Panc1 (cell line): ENCODE results near the gene GNAS. TPM values are rescaled to one million over a fixed set of nuclear protein-coding genes. Genes with fewer than 3 reads are reported as not detected.

Experiments
- ATAC-seq: fragments of 200-7000 bp; cut with Tn5 transposase; 2 replicates; pipeline ENCODE4 v1.9.1; 2020; ENCODE audit warnings: mild to moderate bottlenecking, moderate library complexity
- BruUV-seq: library from RNA; stranded (reverse); fragments of 400-500 nt; replicated peaks from 2 replicates; lab custom pipeline; 2021; lab: Mats Ljungman, UMichigan
- CTCF ChIA-PET: fragments of 300-600 bp; sonication (Branson Sonifier 250); formaldehyde crosslinking; loops from one replicate; lab custom pipeline; 2022; ENCODE audit warnings: antibody characterized with exemption; lab: Charles Lee
- POLR2A ChIA-PET: fragments of 300-600 bp; sonication (Branson Sonifier 250); formaldehyde crosslinking; loops from one replicate; lab custom pipeline; 2022; ENCODE audit warnings: antibody characterized with exemption; lab: Charles Lee
- DNase-seq: peaks from one replicate; pipeline ENCODE4 v3.0.0-alpha.2; 2010; ENCODE audit warnings: low read depth, low spot score
- H3K27ac ChIP-seq: 2 replicates; pipeline ENCODE4 v1.5.1; 2011; ENCODE audit warnings: mild to moderate bottlenecking, low read length, inconsistent platforms
- H3K27me3 ChIP-seq: fragments of 200-500 bp; sonication (Bioruptor generic); 2 replicates; pipeline ENCODE4 v1.6.0; 2014; ENCODE audit warnings: low read length, inconsistent platforms; ENCODE audit not compliant: control insufficient read depth, insufficient read depth
- H3K36me3 ChIP-seq: fragments of 200-500 bp; sonication (Bioruptor generic); 2 replicates; pipeline ENCODE4 v1.5.1; 2014; ENCODE audit warnings: inconsistent platforms, mild to moderate bottlenecking, low read length, moderate library complexity; ENCODE audit not compliant: control insufficient read depth, insufficient read depth
- H3K4me1 ChIP-seq: 2 replicates; pipeline ENCODE4 v1.5.1; 2011; ENCODE audit warnings: inconsistent platforms, mild to moderate bottlenecking, low read length, moderate library complexity; ENCODE audit not compliant: control insufficient read depth, insufficient read depth
- H3K4me3 ChIP-seq, 2 experiments: 2 replicates each; pipeline ENCODE4 v1.5.1; 2011 to 2012; ENCODE audit warnings: low read depth in 2 of 2, low read length in 2 of 2, mild to moderate bottlenecking in 2 of 2, inconsistent platforms in 1 of 2, moderate library complexity in 1 of 2
- H3K9me3 ChIP-seq: fragments of 200-500 bp; sonication (Bioruptor generic); 2 replicates; pipeline ENCODE4 v1.5.1; 2014; ENCODE audit warnings: low read depth, mild to moderate bottlenecking, inconsistent platforms, low read length, moderate library complexity; ENCODE audit not compliant: control insufficient read depth, insufficient read depth
- CTCF ChIP-seq: fragments of 450-650 bp; IDR thresholded peaks from 2 replicates; pipeline ENCODE4 v1.5.1; 2017; ENCODE audit warnings: mild to moderate bottlenecking
- POLR2AphosphoS5 ChIP-seq: IDR thresholded peaks from 2 replicates; pipeline ENCODE4 v1.6.1; 2012; ENCODE audit warnings: mild to moderate bottlenecking, low read depth, low read length, moderate library complexity
- REST ChIP-seq, 2 experiments: IDR thresholded peaks; 2 replicates each; pipeline ENCODE4 v1.6.1; 2011 to 2012; ENCODE audit warnings: low read depth in 2 of 2, control low read depth in 1 of 2, low read length in 1 of 2, mild to moderate bottlenecking in 1 of 2, moderate library complexity in 1 of 2; ENCODE audit not compliant: insufficient read depth in 1 of 2
- SIN3A ChIP-seq: IDR thresholded peaks from 2 replicates; pipeline ENCODE4 v1.6.1; 2012; ENCODE audit warnings: low read depth, mild to moderate bottlenecking, low read length, moderate library complexity, borderline replicate concordance; ENCODE audit not compliant: insufficient read depth
- TCF7L2 ChIP-seq: IDR thresholded peaks from 2 replicates; pipeline ENCODE4 v1.6.1; 2011; ENCODE audit warnings: mild to moderate bottlenecking, low read depth, low read length, inconsistent platforms
- in situ Hi-C: cut with HindIII; loops from 2 replicates; pipeline ENCODE4 v1.10.0; 2016; ENCODE audit warnings: low sequenced_read_pairs, low pct_unique_long_range_greater_than_20kb
- intact Hi-C: fragments of 100-400 bp; cut with micrococcal nuclease; formaldehyde crosslinking; loops from one replicate; pipeline ENCODE4 v1.10.0; 2022; ENCODE audit not compliant: unreplicated experiment
- total RNA-seq: library from RNA; stranded (reverse); gene quantifications from one replicate; pipeline ENCODE4 v1.2.1, GENCODE V29; 2021; ENCODE audit not compliant: unreplicated experiment

Gene GNAS
- total RNA-seq, 1 experiment from 2014 or later, result 756 TPM

GRCh38 chr20:58884966-58885365 is 32.5 kb downstream of the GNAS start:
- no peak overlapping the region for H3K4me3 ChIP-seq
- H3K4me1 ChIP-seq, result no peaks in the 10 kb centered on the region
- H3K36me3 ChIP-seq, result no peaks in the 10 kb centered on the region
- POLR2A ChIA-PET, result no interaction called here
- DNase-seq (no peak), ATAC-seq (no peak)
- H3K27me3 ChIP-seq, result no peaks in the 10 kb centered on the region; the same call in 1 of the 2 replicates
- H3K9me3 ChIP-seq, result no peaks in the 10 kb centered on the region
- no TSS peak for BruUV-seq
- CTCF ChIA-PET, result no interaction called here
- no peak overlapping the region for H3K27ac ChIP-seq
- intact Hi-C loops, result no loop called here
- in situ Hi-C loops, result no loop called here
- TF ChIP-seq TCF7L2 (no peak), POLR2AphosphoS5 (no peak), CTCF (no peak), SIN3A (no peak), REST (IDR thresholded peaks at IDR 0.05; ENCODE audit: insufficient read depth in 1 of 2, low read depth in 2 of 2, low read length in 1 of 2) (no peak)

- H3K27ac ChIP-seq, result no peak overlapping the region
- DNase-seq (no peak), ATAC-seq (no peak)
- in situ Hi-C loops (no loop called here), intact Hi-C loops (no loop called here)
- TF ChIP-seq SIN3A, result no peak
- no peak for TF ChIP-seq TCF7L2
- no peak for TF ChIP-seq POLR2AphosphoS5
- no peak for TF ChIP-seq REST (IDR thresholded peaks at IDR 0.05; ENCODE audit: insufficient read depth in 1 of 2, low read depth in 2 of 2, low read length in 1 of 2)
- no peak for TF ChIP-seq CTCF
- H3K27me3 ChIP-seq, result no peaks in the 10 kb centered on the region; the same call in 1 of the 2 replicates
- H3K4me1 ChIP-seq, result no peaks in the 10 kb centered on the region
- no peaks in the 10 kb centered on the region for H3K36me3 ChIP-seq
- no peaks in the 10 kb centered on the region for H3K9me3 ChIP-seq
- POLR2A ChIA-PET, result interaction anchor here (0.7 kb wide), 1 partner anchor 11 kb away, joined by 4 read pairs; no protein-coding TSS in a partner anchor
- BruUV-seq, result no TSS peak
- CTCF ChIA-PET, result no interaction called here
- H3K4me3 ChIP-seq, result no peak overlapping the region
These were observed 34.0 kb downstream of the GNAS start for GRCh38 chr20:58886546-58886945.
